HG03460 (cell line): ENCODE data around the gene TNFRSF12A.

Source experiments
- ATAC-seq: cut with Tn5 transposase; IDR thresholded peaks from one replicate; pipeline ENCODE4 v1.9.1; 2021; ENCODE audit not compliant: unreplicated experiment

Gene TNFRSF12A

DNA sequence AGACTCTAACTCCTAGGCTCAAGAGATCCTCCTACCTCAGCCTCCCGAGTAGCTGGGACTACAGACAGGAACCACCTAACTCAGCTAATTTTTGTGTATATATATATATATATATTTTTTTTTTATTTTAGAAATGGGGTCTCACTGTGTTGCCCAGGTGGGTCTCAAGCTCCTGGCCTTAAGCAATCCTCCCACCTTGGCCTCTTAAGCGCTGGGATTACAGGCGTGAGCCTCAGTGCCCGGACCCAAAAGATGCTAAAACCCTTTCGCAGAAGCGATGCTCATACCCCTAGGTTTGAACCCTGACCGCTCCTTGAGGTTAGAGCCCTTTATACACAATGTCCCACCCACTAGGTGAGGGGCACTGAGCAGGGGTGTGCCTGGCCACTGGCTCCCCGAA lies 9.7 kb upstream of the TNFRSF12A start:
- no peak for ATAC-seq

DNA sequence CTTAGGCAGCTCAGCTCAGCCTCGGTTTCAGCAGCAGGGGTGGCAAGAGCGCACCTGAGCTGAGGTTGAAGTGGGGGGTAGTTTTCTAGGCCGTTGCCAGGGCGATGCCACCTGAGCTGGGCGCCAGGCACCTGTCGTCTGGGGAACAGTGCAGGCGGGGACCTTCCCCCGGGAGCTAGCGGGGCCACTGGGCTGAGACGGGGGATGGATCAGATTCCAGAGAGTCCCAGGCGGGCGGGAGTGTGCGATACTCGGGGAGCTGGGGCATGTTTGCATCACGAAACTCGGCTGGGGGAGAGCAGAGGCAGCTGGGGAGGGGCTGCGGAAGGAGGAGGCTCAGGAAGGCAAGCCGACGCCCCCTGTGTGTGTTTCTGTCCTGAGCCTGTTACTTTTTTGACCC lies 7.9 kb upstream of the TNFRSF12A start:
- no peak for ATAC-seq

DNA sequence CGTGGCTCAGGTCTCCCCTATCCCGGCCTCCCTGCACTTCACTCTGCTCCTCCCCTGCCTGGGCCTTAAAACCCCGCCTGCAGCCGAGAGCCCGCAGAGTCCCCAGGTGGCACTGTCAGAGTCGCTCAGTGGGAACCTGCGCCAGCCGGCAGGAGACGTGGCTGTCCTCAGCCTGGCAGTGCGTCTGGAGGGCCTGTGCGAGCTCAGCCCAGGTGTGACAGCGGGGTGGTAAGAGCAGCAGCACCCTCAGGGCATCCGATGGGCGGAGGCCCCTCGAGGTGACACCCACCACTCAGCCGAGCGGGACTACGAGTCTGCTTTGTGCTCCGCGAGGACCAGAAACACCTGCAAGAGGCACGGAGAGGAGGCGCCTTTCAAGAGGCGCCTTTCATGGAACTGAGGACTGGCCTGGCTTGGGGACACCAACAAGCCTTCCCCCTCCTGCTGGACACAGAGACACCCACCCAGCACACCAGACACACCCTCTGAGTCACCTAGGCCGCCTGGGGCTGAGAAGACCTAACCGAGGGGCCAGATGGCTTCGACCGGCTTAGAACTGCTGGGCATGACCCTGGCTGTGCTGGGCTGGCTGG lies 7.2 kb upstream of the TNFRSF12A start, which contains the start of gene CLDN9:
Gene CLDN9 (plus strand): TSS at position 96 of the 593 bp plus-strand sequence. CDS start 440 bp downstream, at position 536.
- no peak for ATAC-seq

DNA sequence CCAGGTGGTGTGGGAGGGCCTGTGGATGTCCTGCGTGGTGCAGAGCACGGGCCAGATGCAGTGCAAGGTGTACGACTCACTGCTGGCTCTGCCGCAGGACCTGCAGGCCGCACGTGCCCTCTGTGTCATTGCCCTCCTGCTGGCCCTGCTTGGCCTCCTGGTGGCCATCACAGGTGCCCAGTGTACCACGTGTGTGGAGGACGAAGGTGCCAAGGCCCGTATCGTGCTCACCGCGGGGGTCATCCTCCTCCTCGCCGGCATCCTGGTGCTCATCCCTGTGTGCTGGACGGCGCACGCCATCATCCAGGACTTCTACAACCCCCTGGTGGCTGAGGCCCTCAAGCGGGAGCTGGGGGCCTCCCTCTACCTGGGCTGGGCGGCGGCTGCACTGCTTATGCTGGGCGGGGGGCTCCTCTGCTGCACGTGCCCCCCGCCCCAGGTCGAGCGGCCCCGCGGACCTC lies 6.6 kb upstream of the TNFRSF12A start:
- ATAC-seq, result no peak

DNA sequence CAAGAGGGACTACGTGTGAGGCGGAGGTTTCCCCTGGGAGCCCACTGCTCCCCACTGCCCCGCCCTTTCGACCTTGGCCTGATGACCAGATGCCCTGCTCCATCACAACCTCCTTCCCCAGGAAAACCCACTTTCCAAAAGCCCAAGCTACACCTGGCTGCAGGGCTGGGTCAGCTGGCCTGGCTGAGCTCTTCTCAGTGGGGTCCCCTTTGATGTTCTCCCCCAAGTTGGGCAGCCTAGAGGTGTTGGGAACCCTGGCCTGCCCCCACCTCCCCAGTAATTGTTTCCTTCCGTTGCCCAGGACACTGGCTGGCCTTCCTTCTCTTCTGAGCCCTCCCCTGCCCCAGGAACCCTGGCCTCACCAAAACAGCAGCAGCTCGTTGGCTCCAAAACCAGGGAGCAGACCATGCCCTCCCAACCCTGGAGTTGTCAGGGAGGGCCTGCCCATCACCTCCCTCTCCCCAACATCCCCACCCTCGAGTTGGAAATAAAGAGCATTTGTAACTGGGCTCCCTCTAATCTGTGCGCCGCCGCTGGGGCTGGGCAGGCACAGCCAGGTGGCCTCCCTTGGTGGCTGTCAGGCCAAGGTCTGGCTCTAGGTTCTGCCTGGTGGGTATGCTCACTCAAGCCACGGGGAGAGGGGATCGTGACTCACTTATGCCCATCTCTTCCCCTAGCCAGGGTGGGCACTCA lies 6.0 kb upstream of the TNFRSF12A start:
- ATAC-seq, result no peak

DNA sequence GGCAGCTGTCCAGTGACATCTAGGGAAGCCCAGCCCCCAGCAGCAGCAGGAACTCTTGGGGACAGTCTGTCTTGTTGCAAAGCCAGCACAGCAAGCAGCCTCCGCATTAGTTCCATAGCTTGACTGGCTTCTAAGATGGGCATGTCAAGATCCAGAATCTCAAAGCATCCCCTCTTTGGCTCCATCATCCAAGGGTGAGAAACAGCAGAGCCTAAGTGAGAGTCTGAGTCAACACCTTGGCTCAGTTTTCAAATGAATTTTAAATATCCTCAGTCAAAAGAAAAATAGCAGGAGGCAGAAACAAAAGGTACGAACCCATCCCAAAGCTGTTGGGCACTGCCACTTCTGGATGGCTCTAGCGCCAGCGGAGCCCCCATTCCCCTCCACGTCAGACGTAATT lies 5.2 kb upstream of the TNFRSF12A start:
- ATAC-seq, result no peak

DNA sequence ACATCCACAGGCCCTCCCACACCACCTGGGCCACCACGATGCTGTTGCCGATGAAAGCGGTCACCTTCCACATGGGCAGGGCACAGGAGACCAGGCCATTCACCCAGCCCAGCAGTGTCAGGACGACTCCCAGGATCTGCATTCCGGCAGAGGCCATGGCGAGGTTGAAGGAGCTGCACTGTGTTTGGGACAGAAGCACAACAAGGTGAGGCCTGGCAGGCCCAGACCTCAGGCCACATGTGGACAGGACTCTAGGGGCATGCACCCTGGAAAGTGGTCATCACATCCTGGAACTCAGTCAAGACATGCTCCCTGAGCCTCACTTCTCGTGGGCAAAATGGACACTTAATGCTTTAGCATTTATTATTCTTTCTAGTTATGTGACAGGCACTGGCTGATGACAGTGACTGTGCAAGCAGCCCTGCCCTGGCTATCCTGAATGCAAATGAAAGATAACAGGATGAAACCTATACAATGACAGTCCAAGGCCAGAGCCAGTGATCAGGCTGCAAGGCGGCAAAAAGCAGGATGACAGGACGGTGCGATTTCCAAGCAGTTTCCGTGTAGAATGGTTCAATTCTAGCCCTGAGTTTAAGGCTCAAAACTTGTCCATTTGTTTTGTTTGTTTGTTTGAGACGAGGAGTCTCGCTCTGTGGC lies 4.2 kb upstream of the TNFRSF12A start:
- no peak for ATAC-seq

DNA sequence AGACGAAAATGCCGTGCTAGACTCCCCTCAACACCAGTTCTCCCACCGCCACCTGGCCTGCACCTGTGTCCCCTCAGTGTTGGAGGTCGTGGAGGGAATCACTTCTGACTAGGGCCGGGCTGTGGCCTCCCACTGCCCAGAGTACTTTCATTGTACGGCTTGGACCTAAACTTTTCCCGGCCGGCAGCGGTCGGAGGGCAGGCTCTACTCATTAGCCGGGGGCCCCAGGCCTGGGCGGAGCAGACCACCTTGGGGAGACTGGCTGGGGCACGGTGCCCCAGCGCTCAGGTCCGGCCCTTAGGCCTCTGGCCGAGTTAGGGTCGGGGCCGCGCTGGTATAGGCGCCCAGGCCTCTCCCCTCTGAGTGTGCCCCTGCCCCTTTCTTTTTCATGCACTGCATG lies 2.8 kb upstream of the TNFRSF12A start:
- no peak for ATAC-seq

DNA sequence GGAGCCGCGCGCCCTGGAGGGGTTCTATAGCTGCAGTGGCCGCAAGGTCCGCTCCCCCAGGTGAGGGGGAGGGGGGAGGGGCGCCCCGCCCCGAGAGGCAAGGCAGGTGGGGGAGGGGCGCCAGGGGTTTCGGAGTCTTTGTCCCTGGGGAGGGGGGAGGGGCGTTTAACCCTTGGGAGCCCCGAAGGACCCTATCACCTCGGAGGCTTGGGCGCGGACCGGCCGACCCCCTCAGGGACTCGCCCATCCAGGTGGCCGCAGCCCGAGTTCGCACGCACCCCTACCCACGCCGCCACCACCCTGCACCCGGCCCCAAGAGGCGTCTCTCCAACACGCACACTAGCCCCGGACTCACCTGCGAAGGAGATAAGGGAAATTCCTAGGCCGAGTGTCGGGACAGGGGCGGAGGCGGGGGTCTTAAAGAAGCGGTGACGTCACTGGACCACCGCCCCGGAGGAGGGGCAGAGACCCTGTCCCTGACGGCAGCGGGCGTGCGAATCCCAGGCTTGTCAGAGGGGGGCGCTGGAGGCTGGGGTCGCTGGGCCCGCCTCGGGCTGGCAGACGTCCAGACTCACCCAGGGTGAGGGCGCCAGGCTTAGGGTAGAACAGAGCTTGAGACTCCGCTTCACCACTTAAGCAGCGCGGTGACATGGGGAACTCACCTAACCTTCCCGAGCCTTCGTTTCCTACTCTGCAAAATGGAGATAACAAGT lies 2.2 kb upstream of the TNFRSF12A start, which contains the start of gene CLDN6:
Gene CLDN6 (minus strand): TSS at position 390 of the 713 bp plus-strand sequence. CDS start 2,162 bp downstream, outside the sequence.
- no peak for ATAC-seq

DNA sequence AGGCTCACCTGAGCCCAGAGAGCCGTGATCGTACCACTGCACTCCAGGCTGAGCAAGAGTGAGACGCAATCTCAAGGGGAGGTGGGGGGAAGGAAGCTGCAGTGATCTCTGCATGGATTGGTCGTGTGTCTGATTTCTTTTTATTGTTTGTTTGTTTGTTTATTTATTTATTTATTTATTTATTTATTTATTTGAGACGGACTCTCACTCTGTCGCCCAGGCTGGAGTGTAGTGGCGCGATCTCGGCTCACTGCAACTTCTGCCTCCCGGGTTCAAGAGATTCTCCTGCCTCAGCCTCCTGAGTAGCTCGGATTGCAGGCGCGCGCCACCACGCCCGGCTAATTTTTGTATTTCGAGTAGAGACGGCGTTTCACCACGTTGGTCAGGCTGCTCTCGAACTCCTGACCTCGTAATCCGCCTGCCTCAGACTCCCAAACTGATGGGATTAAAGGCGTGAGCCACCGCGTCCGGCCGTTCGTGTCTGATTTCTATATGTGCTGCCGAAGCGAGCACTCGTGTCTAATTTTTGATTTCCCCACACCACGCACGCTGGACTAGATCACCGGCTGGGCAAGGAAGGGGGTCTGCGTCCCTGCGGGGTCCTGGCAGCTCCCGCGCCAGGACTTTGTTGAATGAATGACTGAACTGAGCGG lies 448 bp upstream of the TNFRSF12A start:
- no peak for ATAC-seq

DNA sequence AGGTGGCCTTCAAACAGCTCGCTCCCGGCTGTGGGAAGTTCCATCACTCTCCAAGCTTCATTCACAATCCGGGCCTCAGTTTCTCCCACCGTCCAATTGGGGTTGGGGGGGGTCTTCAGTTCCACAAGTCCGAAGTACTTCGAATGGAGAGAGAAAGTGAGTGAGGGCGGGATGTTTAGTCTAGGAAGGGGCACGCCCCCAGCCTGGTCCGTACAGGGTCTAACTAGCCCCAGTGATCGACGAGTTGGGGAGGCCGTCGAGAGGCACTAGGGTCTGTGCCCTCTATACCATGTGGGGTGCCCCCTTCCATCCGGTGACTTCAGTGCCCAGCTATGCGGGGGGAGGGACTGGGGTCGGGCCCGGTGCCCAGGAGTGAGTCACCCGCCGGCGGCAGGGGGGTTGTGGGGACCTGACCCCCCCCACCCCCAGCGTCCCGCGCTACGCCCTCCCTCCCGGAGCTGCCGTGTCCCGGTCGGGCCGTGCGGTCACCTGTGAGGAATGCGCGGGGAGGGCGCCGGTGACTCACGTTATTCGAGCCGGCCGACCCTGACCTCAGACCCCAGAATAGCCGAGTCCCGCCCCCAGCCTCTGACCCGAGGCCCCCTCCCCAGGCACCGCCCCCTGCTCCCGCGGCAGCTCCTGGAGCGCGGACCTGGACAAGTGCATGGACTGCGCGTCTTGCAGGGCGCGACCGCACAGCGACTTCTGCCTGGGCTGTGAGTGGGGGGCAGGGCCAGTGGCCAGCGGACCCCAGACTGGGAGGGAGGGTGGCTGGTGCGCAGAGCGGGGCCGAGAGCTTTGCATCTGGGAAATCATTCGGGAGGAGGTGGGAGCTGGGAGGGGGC lies 658 bp downstream of the TNFRSF12A start:
- ATAC-seq, result no peak

DNA sequence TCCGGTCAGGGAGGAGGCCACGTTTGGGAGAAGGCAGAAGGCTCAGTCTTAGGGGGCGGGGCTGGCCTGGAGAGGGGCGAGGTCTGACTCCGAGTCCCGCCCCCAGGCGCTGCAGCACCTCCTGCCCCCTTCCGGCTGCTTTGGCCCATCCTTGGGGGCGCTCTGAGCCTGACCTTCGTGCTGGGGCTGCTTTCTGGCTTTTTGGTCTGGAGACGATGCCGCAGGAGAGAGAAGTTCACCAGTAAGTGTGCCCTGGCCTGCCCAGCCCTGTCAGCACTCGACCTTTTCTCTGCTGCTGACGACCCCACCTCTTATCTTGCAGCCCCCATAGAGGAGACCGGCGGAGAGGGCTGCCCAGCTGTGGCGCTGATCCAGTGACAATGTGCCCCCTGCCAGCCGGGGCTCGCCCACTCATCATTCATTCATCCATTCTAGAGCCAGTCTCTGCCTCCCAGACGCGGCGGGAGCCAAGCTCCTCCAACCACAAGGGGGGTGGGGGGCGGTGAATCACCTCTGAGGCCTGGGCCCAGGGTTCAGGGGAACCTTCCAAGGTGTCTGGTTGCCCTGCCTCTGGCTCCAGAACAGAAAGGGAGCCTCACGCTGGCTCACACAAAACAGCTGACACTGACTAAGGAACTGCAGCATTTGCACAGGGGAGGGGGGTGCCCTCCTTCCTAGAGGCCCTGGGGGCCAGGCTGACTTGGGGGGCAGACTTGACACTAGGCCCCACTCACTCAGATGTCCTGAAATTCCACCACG lies 1.5 kb downstream of the TNFRSF12A start:
- no peak for ATAC-seq

DNA sequence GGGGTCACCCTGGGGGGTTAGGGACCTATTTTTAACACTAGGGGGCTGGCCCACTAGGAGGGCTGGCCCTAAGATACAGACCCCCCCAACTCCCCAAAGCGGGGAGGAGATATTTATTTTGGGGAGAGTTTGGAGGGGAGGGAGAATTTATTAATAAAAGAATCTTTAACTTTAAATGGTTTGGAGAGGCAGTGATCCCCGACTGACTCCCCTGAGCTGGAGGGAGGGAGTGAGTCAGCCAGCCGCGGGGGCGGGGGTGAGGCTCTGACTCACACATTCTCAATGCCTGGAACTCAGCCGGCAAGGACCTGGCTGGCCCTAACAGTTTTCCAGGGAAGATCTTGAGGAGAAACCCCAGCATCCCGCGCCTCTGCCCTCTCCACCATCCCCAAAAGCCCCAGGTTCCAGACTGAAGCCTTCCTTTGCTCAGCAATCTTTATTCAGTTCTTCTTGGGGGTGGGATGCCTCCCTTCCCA lies 2.1 kb downstream of the TNFRSF12A start:
- ATAC-seq, result no peak

DNA sequence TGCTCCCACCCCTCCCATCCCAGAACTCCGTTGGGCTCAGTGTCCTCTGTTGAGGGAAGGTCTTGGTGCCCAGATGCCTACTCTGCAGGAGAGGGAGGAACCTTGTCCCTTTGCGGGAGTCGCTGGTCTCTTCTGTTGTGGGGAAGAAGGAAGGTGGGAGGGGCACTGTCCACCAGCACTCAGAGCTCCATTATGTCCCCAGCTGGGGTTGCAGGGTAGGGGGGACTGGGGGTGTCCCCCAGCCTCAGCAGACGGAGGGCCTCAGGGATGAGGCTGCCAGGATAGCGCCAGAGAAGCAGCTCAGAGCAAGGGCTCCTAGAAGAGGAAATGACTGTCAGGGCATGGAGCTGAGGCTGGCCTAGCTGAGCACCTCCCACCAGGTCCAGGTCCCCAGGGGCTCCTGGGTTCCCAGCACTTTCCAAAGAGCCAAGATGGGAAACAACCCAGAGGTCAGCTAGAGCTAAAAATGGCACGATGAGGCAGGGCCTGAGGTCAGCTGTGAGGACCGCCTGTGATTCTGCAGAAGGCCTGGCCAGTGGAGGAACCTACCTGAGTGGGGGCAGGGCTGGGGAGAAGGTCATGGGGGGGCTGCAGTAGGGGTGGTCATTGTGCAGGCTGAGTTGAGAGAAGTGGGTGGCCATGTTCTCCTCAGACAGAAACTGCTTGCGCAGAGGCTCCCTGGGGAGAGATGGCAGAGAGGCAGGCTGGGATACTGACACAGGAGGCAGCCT lies 2.7 kb downstream of the TNFRSF12A start:
- ATAC-seq, result no peak

DNA sequence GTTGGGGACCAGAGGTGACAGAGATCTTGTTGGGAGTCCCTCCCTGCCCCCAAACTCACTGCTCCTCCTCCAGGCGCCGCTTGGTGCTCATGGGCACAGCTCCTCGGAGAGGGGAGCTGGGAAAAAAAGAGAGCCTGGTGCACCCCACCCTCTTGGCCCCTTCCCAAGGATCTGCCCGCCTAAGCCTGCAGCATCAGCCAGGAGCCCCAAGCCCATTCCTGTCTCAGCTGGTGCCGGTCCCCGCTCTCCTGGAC lies 3.2 kb downstream of the TNFRSF12A start:
- ATAC-seq, result no peak

DNA sequence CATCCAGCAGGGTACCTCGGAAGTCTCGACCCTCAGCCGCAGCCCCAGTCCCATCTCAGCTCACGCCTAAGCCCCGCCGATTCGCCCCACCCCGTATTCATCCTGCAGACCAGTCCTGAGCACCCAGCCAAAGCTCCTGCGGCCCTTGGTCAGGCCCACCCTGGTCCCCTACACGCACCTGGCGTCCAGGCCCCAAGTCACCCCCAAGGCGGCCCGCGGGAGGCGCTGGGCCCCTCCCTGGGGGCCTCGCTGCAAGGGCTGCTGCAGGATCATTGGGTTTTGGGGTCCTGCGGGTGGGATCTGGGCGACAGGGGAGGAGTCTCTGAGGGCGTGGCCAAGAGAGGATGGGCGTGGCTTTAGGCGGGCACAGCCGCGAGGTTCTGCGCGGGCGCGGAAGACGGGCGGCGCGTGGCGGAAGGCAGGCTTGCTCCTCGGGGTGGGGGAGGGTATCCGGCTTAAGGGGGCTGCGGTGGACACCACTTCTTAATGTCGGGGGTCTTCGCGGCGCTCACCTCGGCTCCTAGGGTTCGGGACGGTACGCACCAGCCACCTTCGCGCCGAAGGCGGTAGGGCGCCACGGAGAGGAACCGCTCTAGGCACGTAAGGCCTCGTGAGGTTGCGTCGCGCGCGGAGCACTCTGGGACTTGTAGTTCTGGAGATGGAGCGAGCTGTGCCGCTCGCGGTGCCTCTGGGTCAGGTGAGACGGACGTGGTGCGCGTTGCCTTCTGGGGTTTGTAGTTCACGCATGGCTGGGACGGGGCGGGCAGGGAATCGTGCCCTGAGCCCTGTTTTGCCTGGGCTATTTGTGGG lies 3.7 kb downstream of the TNFRSF12A start, which contains the start of the genes HCFC1R1 and THOC6:
Gene HCFC1R1 (minus strand): TSS at position 274 of the 810 bp plus-strand sequence. CDS start 1 bp downstream, at position 273.
Gene THOC6 (plus strand): TSS at position 367 of the 810 bp plus-strand sequence. CDS start 292 bp downstream, at position 659.
- ATAC-seq, result peak; percentile 67
